GM23248 (cell line): ENCODE measurements around the gene BCL2L11. TPM values are rescaled to one million over a fixed set of nuclear protein-coding genes. Genes with fewer than 3 reads are reported as not detected.

ENCODE experiments used
- DNase-seq: peaks from one replicate; pipeline ENCODE4 v3.0.0-alpha.2; 2015
- H2AFZ ChIP-seq: fragments of 200-600 bp; sonication (generic); 2 replicates; pipeline ENCODE4 v1.6.1; 2016; ENCODE audit warnings: antibody characterized with exemption
- H3F3A ChIP-seq: fragments of 200-600 bp; sonication (generic); 2 replicates; pipeline ENCODE4 v1.6.1; 2016; ENCODE audit warnings: mild to moderate bottlenecking, antibody characterized with exemption, mixed run types; ENCODE audit not compliant: insufficient read depth
- H3K27ac ChIP-seq: fragments of 200-600 bp; sonication (generic); 2 replicates; pipeline ENCODE4 v1.5.1; 2016; ENCODE audit warnings: mild to moderate bottlenecking
- H3K27me3 ChIP-seq: fragments of 200-600 bp; sonication (generic); replicated peaks from 2 replicates; pipeline ENCODE4 v1.6.1; 2016; ENCODE audit warnings: mild to moderate bottlenecking; ENCODE audit not compliant: insufficient read depth
- H3K36me3 ChIP-seq: fragments of 200-600 bp; sonication (generic); 2 replicates; pipeline ENCODE4 v1.6.1; 2016; ENCODE audit warnings: low read depth, mild to moderate bottlenecking
- H3K4me1 ChIP-seq: fragments of 200-600 bp; sonication (generic); 2 replicates; pipeline ENCODE4 v1.6.1; 2016; ENCODE audit warnings: mild to moderate bottlenecking; ENCODE audit not compliant: insufficient read depth
- H3K4me2 ChIP-seq: fragments of 200-600 bp; sonication (generic); one replicate; pipeline ENCODE4 v1.6.1; 2016; ENCODE audit warnings: mild to moderate bottlenecking; ENCODE audit not compliant: unreplicated experiment
- H3K4me3 ChIP-seq: fragments of 200-600 bp; sonication (generic); 2 replicates; pipeline ENCODE4 v1.5.1; 2016; ENCODE audit warnings: mild to moderate bottlenecking
- H3K79me2 ChIP-seq: fragments of 200-600 bp; sonication (generic); 2 replicates; pipeline ENCODE4 v1.6.1; 2016; ENCODE audit warnings: mild to moderate bottlenecking; ENCODE audit not compliant: insufficient read depth
- H3K9ac ChIP-seq: fragments of 200-600 bp; sonication (generic); 2 replicates; pipeline ENCODE4 v1.6.1; 2016; ENCODE audit warnings: mild to moderate bottlenecking
- H3K9me2 ChIP-seq: fragments of 200-600 bp; sonication (generic); 2 replicates; pipeline ENCODE4 v1.6.1; 2016; ENCODE audit warnings: mixed run types, mild to moderate bottlenecking, moderate library complexity; ENCODE audit not compliant: insufficient read depth
- H3K9me3 ChIP-seq: fragments of 200-600 bp; sonication (generic); one replicate; pipeline ENCODE4 v1.6.1; 2017; ENCODE audit warnings: low read depth
- H4K20me1 ChIP-seq: fragments of 200-600 bp; sonication (generic); 2 replicates; pipeline ENCODE4 v1.6.0; 2016; ENCODE audit not compliant: insufficient read depth
- EZH2 ChIP-seq: fragments of 200-600 bp; sonication (generic); IDR thresholded peaks from 2 replicates; pipeline ENCODE4 v1.6.1; 2018; ENCODE audit warnings: antibody characterized with exemption, mild to moderate bottlenecking; ENCODE audit not compliant: insufficient read depth, poor library complexity, severe bottlenecking
- EZH2phosphoT487 ChIP-seq: fragments of 200-600 bp; sonication (generic); IDR thresholded peaks from 2 replicates; pipeline ENCODE4 v1.6.1; 2018; ENCODE audit warnings: antibody characterized with exemption, moderate library complexity, mild to moderate bottlenecking, low read depth; ENCODE audit not compliant: insufficient read depth
- WGBS, 2 experiments: methylation state at CpG; one replicate each; pipeline ENCODE4 v1.1.6; 2015 to 2017; ENCODE audit warnings: low lambda C conversion rate in 2 of 2, low coverage in 1 of 2; ENCODE audit errors: missing lambda C conversion rate in 2 of 2; 5-methylcytosine and 5-hydroxymethylcytosine counted together
- in situ Hi-C: fragments of 300-500 bp; cut with MboI; formaldehyde crosslinking; loops from 2 replicates; pipeline ENCODE4 v1.15.0; 2020
- polyA plus RNA-seq: library from polyadenylated mRNA; unstranded; fragments of >200 nt; fragmentation: Nextera tagmentation; extraction: Ambion mirVana; gene quantifications from 2 replicates; pipeline ENCODE4 v1.2.1, GENCODE V29; 2016
- total RNA-seq: library from RNA; depleted of rRNA; stranded (reverse); fragments of >200 nt; shearing (Covaris generic); gene quantifications from 2 replicates; pipeline ENCODE4 v1.2.3, GENCODE V29; 2014

BCL2L11 gene
- total and polyA plus RNA-seq, 2 experiments from 2014 or later: 0.22 to 0.55 TPM

GRCh38 chr2:111091811-111092211 lies 28.9 kb upstream of the BCL2L11 start:
- no peak for TF ChIP-seq EZH2
- TF ChIP-seq EZH2phosphoT487: no peak
- Histone ChIP-seq H3K4me3 (no peak overlapping the region), H3K27me3 (peaks cover 78% of the 10 kb centered on the region), H3K4me2 (no peak overlapping the region), H3K4me1 (no peaks in the 10 kb centered on the region), H3K27ac (no peak overlapping the region), H3K79me2 (no peaks in the 10 kb centered on the region), H4K20me1 (no peaks in the 10 kb centered on the region), H3K9me2 (no peaks in the 10 kb centered on the region), H3K9ac (no peak overlapping the region), H3F3A (no peaks in the 10 kb centered on the region), H3K36me3 (no peaks in the 10 kb centered on the region), H3K9me3 (no peaks in the 10 kb centered on the region), H2AFZ (no peak overlapping the region)
- 67 to 68% methylated on average over 3 of the region's 3 CpGs for WGBS, 2 experiments
- DNase-seq: no peak
- in situ Hi-C loops: no loop called here

GRCh38 chr2:111094691-111095090 lies 26.0 kb upstream of the BCL2L11 start:
- no peaks in the 10 kb centered on the region for H3F3A ChIP-seq
- WGBS, 2 experiments: 35 to 39% methylated on average over 2 of the region's 2 CpGs
- no peak overlapping the region for H3K4me2 ChIP-seq
- H3K27ac ChIP-seq: no peak overlapping the region
- H3K9me2 ChIP-seq: no peaks in the 10 kb centered on the region
- H2AFZ ChIP-seq: no peak overlapping the region
- no peaks in the 10 kb centered on the region for H4K20me1 ChIP-seq
- in situ Hi-C loops: no loop called here
- no peaks in the 10 kb centered on the region for H3K9me3 ChIP-seq
- no peak overlapping the region for H3K4me3 ChIP-seq
- no peaks in the 10 kb centered on the region for H3K4me1 ChIP-seq
- no peak for DNase-seq
- no peaks in the 10 kb centered on the region for H3K79me2 ChIP-seq
- H3K9ac ChIP-seq: no peak overlapping the region
- H3K27me3 ChIP-seq: peaks cover 82% of the 10 kb centered on the region
- TF ChIP-seq EZH2phosphoT487: no peak
- no peak for TF ChIP-seq EZH2
- no peaks in the 10 kb centered on the region for H3K36me3 ChIP-seq

- no peaks in the 10 kb centered on the region for H3K9me3 ChIP-seq
- H4K20me1 ChIP-seq: no peaks in the 10 kb centered on the region
- H3K36me3 ChIP-seq: no peaks in the 10 kb centered on the region
- H3F3A ChIP-seq: no peaks in the 10 kb centered on the region
- H3K9me2 ChIP-seq: no peaks in the 10 kb centered on the region
- no peak for DNase-seq
- in situ Hi-C loops: no loop called here
- no peak overlapping the region for H3K4me3 ChIP-seq
- TF ChIP-seq EZH2 (no peak), EZH2phosphoT487 (no peak)
- WGBS, 2 experiments: 54 to 59% methylated on average over 8 of the region's 8 CpGs
- no peaks in the 10 kb centered on the region for H3K79me2 ChIP-seq
- no peak overlapping the region for H3K9ac ChIP-seq
- H3K4me2 ChIP-seq: no peak overlapping the region
- no peaks in the 10 kb centered on the region for H3K4me1 ChIP-seq
- H3K27me3 ChIP-seq: peaks cover 82% of the 10 kb centered on the region
- no peak overlapping the region for H3K27ac ChIP-seq
- H2AFZ ChIP-seq: no peak overlapping the region
Measured at GRCh38 chr2:111095434-111095833, 25.3 kb upstream of the BCL2L11 start.

GRCh38 chr2:111099402-111099801 lies 21.3 kb upstream of the BCL2L11 start:
- Histone ChIP-seq H3K4me3 (no peak overlapping the region), H3K79me2 (no peaks in the 10 kb centered on the region), H3K36me3 (no peaks in the 10 kb centered on the region), H3K4me1 (no peaks in the 10 kb centered on the region), H3K27ac (no peak overlapping the region), H2AFZ (no peak overlapping the region), H3K4me2 (no peak overlapping the region), H3K9ac (no peak overlapping the region), H3K9me2 (no peaks in the 10 kb centered on the region), H3K27me3 (peaks cover 56% of the 10 kb centered on the region), H4K20me1 (no peaks in the 10 kb centered on the region), H3K9me3 (no peaks in the 10 kb centered on the region), H3F3A (no peaks in the 10 kb centered on the region)
- TF ChIP-seq EZH2 (no peak), EZH2phosphoT487 (no peak)
- DNase-seq: no peak
- 51 to 54% methylated on average over 3 of the region's 3 CpGs for WGBS, 2 experiments
- in situ Hi-C loops: no loop called here
